Middle frontal gyrus (tissue), 1 donor: ENCODE data around the gene PDIA5.

ENCODE experiments used
- DNase-seq: peaks from one replicate; pipeline ENCODE4 v3.0.0-alpha.2; 2015; ENCODE audit warnings: low spot score; ENCODE audit errors: extremely low spot score

PDIA5 gene

DNA sequence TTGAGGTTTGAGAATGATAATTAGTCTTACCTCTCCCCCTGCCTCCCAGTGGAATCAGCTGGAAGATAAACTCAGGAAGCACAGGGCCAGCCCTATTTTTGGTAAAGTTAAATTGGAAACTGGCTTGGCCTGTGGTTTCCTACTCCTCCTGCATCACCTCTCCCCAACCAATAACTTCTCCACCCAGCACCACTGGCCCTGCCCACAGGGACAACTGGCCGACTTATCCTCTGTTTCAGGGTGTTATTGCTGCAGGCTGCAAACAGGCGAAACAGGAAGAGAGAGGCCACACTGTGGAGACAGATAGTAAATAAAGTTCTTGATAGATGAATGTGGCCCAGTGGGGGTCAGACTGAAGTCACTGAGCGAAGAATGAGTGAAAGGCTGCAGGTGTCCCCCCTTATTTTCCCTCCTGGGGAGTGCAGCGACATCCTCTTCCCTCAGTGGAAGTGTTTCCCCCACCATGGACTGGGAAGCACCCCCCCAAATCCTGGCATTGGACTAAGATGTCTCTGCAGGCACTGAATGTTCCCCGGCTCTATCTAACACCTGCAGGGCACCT lies 47.1 kb downstream of the PDIA5 start:
- DNase-seq = no peak

- DNase-seq = no peak
These were observed 49.3 kb downstream of the PDIA5 start for GRCh38 chr3:123116116-123116515.

GRCh38 chr3:123119388-123119787 lies 52.6 kb downstream of the PDIA5 start:
- DNase-seq = no peak

GRCh38 chr3:123119802-123120201 lies 53.0 kb downstream of the PDIA5 start:
- DNase-seq = no peak

- DNase-seq = no peak
These were observed 53.7 kb downstream of the PDIA5 start for GRCh38 chr3:123120573-123120972.

DNA sequence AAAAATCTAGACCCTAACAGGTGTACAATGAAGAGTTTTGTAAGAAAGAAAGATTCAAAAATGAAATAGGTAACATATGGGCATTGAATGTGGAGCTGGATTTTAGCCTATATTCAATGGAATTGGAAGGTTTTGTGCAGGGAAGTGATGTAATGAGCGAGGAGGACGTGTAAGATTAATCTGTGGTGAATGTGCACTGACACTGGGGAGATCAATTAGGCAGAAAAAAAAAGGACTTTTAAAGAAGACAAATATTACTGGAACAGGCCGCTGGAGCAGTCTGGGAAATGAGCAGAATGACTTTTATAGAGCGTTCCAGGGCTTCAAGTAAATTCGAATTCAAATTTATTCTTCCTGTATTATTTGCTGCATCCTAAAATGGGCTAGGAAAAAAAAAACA lies 55.2 kb downstream of the PDIA5 start:
- no peak for DNase-seq

DNA sequence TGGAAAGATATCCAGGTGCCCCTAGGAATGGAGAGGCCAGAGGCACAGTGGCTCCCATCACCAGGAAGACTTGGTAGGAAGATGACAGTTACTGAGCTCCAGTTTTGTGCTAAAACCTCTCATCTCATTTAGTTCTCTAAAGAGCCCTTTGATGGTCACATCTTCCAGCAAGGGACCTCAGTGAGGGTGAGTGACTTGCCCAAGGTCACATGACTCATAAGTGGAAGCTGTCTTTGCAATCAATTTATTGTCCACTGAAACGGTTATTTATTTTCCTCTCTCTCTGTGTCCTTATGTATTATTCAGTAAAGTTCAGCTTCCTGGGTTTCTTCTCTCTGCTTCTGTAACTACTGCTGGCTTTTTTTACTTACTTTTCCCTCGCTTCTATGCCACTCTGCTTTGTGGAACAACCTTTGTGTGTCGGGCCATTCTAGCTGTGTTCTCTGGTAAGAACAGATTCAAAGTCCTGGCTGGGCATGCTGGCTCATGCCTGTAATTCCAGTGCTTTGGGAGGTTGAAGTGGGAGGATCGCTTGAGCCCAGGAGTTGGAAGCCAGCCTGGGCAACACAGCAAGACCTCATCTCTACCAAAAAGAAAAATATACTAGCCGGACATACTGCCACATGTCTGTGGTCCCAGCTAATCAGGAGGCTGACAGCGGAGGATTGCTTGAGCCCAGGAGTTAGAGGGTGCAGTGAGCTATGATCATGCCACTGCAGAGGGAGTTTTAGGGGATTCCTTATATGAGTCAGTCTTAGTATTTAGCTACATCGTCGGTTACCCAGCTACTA lies 55.9 kb downstream of the PDIA5 start:
- DNase-seq = no peak

DNA sequence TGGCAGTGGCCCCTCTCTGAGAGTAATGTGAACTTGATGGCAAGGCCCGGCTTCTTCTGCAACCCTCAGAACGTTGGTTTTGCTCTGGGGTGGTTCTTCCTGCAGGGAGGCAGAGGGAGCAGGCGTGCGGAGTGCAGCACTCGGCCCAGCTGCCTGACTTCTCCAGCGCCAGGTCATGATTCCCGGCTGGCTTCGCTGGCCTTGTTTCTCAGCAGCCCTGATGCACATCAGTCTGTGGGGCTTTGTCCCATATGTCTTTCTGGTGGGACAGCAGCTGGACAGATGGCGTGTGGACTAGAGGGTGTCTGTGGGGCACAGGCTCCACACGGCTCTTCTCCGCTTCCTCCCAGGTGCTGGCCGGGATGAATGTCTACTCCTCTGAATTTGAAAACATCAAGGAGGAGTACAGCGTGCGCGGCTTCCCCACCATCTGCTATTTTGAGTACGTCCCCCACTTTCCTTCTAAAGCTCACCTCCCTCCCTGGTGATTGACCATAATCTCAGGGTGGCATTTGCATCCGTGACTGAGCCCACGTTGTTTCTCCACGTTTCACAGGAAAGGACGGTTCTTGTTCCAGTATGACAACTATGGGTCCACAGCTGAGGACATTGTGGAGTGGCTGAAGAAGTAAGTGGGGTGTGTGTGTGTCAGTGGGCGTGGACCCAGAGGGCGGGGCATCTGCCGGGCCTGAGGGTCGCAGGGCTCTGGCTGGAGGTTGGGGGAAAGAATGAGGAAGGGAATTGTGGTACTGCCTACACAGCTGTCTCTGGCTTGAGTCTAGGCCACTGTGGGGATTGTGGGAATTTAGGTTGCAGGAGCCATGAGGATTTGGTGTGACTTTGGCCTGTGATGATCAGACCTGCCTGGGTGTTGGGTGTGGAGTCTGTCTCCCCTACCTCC lies 57.1 kb downstream of the PDIA5 start:
- DNase-seq = no peak

- no peak for DNase-seq
These were observed 58.1 kb downstream of the PDIA5 start for GRCh38 chr3:123124971-123125370.

- DNase-seq = no peak
These were observed 59.2 kb downstream of the PDIA5 start for GRCh38 chr3:123126031-123126430.

DNA sequence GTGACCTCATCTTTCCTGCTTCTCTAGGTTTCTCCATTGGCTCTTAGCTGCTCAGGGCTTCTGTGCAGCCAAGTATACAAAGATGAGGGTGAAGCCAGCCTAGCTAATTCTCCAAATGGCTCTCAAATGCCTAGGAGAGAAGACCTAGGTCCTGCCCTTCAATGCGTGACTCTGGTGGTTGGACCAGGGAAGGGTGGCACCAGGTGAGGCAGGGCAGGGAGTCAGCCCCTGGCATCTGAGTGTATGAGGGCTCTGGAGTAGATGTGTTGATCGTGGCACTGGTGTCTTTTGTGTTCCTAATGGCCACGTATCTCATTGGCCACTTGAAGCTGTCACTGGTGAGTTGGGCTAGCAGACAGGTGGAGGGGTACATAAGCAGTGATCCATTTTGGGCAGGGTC lies 59.8 kb downstream of the PDIA5 start:
- DNase-seq = no peak

DNA sequence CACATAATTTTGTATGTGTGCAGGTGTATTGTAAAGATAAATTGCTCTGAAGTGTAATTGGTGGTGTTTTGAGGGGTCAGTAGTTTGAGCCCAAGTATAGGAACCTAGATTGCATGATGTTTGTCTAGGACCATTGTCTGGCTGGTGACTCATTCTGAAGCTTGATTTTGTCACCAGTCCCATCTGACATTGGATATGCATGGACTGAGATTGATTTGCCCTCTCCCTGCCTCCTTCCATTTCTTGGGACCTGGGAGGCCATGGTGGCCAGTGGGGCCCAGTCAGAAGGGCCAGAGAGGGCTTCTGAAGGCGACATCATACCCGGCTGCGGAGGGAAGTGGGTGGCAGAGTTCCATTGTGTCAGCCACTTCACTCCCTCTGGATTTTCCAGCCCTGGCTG lies 62.3 kb downstream of the PDIA5 start:
- no peak for DNase-seq

- no peak for DNase-seq
These were observed 62.7 kb downstream of the PDIA5 start for GRCh38 chr3:123129532-123129931.

DNA sequence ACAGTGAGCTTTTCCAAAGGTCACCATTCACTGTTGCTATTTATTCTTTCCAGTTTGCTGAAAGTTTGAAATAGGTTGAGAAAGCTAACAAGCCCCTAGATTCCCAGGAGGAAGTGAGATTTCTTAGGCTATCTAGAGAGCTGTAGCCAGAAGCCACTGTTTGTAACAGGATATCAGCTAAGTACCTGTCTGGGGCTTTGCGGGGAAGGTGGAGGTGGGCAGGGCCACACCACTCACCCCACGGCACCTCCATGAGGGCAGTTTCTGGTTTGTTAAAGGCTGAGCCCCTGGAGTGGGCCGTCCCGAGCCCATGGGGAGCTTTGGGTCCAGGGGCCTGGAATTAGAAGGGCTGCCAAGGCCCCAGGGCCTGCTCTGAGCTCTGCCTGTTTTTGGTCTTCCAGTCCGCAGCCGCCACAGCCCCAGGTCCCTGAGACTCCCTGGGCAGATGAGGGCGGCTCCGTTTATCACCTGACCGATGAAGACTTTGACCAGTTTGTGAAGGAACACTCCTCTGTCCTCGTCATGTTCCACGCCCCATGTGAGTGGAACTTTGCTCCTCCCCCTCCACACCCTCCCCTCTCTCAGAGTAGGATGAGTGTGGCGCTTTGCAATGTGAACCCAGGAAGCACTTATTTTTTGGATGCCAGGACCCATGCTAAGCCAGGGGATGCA lies 63.4 kb downstream of the PDIA5 start:
- no peak for DNase-seq

- no peak for DNase-seq
These were observed 67.8 kb downstream of the PDIA5 start for GRCh38 chr3:123134671-123135070.

DNA sequence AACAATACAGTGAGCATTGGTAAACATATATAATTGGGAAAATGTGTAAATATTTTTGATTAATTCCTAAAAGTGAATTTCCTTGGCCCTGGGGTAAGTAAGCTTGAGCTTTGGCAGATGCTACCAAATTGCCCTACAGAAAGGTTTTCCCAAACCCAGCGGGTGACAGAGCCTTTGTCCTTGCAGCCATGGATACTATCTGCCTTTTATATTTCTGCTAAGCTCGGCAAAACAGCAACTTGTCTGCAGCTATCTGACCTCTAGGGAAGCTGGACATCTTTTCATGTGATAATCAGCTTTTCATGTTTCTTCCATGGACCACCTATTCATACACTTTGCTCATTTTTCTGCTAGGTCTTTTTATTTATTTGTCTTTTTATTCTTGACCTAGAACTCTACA lies 70.2 kb downstream of the PDIA5 start:
- DNase-seq = no peak

DNA sequence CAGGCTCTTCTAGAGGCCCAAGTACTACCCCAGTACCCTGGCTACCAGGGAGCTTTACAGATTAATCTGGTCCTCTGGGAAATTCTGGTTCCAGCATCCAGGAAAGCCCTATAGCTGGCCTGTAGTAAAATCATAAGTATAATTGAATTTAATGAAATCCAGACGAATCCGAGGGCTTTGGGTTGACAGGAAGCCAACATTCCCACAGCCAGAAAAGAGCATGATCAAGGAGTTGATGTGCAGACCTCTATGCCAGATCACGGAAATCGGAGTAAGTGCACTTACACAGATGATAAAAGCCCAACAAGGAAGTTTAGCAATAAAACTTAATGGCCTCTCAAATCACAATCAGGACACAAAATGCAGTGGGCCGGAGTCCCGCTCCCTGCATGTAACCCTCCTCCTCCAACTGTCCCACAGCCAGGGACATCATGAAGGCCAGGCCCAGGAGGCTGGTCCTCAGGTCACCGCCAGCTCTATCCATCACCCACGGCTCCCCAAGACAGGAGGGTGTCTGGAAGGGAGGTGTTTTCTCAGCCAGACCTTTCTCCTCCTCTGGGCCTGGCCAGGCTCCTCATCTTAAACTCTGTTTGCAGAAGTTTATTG lies 72.1 kb downstream of the PDIA5 start:
- DNase-seq = no peak

- DNase-seq = no peak
These were observed 72.7 kb downstream of the PDIA5 start for GRCh38 chr3:123139522-123139921.

GRCh38 chr3:123140550-123140949 lies 73.7 kb downstream of the PDIA5 start:
- no peak for DNase-seq

DNA sequence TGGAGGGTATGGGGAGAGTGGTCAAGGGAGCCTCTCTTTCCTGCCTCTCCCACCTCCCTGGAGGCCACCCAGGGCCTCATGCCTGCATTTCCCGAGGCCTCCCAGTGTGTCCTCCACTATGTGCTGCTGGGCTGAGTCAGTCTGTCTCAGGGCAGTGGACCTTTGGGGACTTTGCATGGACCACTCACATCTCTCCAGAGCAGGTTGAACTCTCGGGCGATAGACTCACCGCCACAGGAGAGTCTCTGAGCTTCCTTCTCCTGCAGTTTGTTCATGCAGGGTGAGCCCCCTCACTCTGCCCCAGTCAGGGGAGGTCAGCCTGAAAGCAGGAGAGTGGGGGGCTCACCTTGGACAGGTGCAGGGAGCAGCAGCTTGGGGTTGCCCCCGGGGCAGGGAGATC lies 74.5 kb downstream of the PDIA5 start:
- DNase-seq = no peak

DNA sequence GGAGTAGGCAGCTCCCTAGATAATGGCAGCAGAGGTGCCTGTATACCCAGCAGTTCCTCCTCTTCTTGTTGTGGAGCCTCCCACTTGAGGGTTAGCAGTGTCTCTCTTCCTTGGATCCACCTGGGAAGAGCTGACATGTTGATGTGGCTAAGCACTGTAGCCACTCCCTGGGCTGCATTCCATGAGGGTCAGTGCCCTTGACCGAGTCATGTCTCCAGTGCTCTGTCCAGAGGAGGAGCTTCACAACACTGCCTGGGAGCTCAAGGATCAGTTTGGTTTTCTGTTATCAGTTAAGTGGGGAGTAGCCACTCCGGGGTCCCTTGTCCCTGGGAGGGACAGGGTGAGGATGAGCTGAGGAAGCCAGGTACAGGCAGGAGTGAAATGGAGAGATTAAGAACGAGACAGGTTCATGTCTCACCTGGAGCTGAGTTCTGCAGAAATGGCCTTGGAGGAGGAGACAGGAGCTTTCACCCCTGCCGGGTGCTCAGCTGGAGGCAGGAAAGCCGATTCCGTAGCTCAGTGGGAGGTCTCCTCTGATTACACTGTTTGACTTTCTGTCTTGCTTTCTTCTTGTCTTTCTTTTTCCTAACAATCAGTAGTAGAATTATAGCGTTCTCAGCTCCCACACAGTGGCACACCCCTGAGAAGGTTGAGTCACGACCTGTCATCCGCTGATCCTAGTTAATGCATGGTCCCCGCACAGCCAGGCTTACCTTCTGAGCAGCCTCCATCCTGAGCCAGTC lies 77.0 kb downstream of the PDIA5 start:
- DNase-seq = no peak
